Stomach (tissue), 9 donors: ENCODE results near the gene LRP11. TPM values are rescaled to one million over a fixed set of nuclear protein-coding genes. Genes with fewer than 3 reads are reported as not detected.

ENCODE experiments used
- DNase-seq, 2 donors: peaks; one replicate each; pipeline versions ENCODE4 v3.0.0 to v3.0.0-alpha.2; 2013 to 2019
- H3K27ac ChIP-seq, 5 donors: fragments of 200-600 bp in 4 of 5; sonication (generic) in 4 of 5; one replicate each; pipeline ENCODE4 v1.5.1; 2013 to 2019; ENCODE audit warnings: mild to moderate bottlenecking in 1 of 5, moderate library complexity in 1 of 5
- H3K27me3 ChIP-seq, 3 donors: fragments of 200-600 bp; sonication (generic); one replicate each; pipeline ENCODE4 v1.5.1; 2017 to 2019; ENCODE audit warnings: mixed run types in 1 of 3
- H3K36me3 ChIP-seq, 4 donors: fragments of 200-600 bp; sonication (generic); 1 replicate in 3 of 4; 2 replicates in 1 of 4; pipeline ENCODE4 v1.5.1; 2016 to 2019
- H3K4me1 ChIP-seq, 4 donors: fragments of 200-600 bp; sonication (generic); one replicate each; pipeline ENCODE4 v1.5.1; 2016 to 2019
- H3K4me3 ChIP-seq, 4 donors: fragments of 200-600 bp; sonication (generic) in 3 of 4; one replicate each; pipeline ENCODE4 v1.5.1; 2016 to 2019; ENCODE audit warnings: mild to moderate bottlenecking in 1 of 4
- H3K9me3 ChIP-seq, 4 donors: fragments of 200-600 bp; sonication (generic); one replicate each; pipeline ENCODE4 v1.5.1; 2016 to 2019
- EP300 ChIP-seq: sonication (generic); formaldehyde crosslinking; IDR thresholded peaks from one replicate; pipeline ENCODE4 v1.6.1; 2017; ENCODE audit warnings: antibody characterized with exemption
- POLR2A ChIP-seq, 4 donors: fragments of 450-650 bp; IDR thresholded peaks; one replicate each; pipeline ENCODE4 v1.6.1; 2016; ENCODE audit warnings: antibody characterized with exemption in 4 of 4, control low read depth in 2 of 4, mild to moderate bottlenecking in 1 of 4, moderate library complexity in 1 of 4
- POLR2AphosphoS5 ChIP-seq, 3 donors: sonication (generic); formaldehyde crosslinking; IDR thresholded peaks; one replicate each; pipeline ENCODE4 v1.6.1; 2016; ENCODE audit warnings: antibody characterized with exemption in 3 of 3
- WGBS, 5 donors: extraction: QIAGEN DNeasy Blood & Tissue Kit in 3 of 5; methylation state at CpG; one replicate each; pipeline versions ENCODE4 v1.1.5 to v1.1.7; 2013 to 2018; 5-methylcytosine and 5-hydroxymethylcytosine counted together
- intact Hi-C: fragments of 100-400 bp; cut with DNase I; formaldehyde crosslinking; loops from one replicate; pipeline ENCODE4 v1.15.1; 2023; ENCODE audit warnings: low total_unique reads
- polyA plus RNA-seq, 3 donors: library from polyadenylated mRNA; stranded (reverse); fragments of 200-250 nt; gene quantifications; one replicate each; pipeline ENCODE4 v1.2.3, GENCODE V29; 2013
- total RNA-seq, 5 donors: library from RNA; depleted of rRNA; stranded (reverse); fragments of >200 nt; gene quantifications; one replicate each; pipeline versions ENCODE4 v1.1.0 to v1.2.3, GENCODE V29; 2014 to 2016
- TF ChIP-seq, protein P1 (sequence below), 7 experiments: fragments of 450-650 bp in 4 of 7; fragments of 200-600 bp in 3 of 7; sonication (generic) in 3 of 7; IDR thresholded peaks; one replicate each; pipeline ENCODE4 v1.5.1; 2016 to 2019; ENCODE audit warnings: antibody characterized with exemption in 7 of 7, control low read depth in 2 of 7, mild to moderate bottlenecking in 1 of 7
- donor health status: healthy with polysubstance abuse.
- donor health status: Bipolar disorder and iron deficiency.
- donor health status: healthy.

Gene LRP11
- total and polyA plus RNA-seq, 8 donors = 1.8 to 80.8 (median 12.8) TPM

DNA sequence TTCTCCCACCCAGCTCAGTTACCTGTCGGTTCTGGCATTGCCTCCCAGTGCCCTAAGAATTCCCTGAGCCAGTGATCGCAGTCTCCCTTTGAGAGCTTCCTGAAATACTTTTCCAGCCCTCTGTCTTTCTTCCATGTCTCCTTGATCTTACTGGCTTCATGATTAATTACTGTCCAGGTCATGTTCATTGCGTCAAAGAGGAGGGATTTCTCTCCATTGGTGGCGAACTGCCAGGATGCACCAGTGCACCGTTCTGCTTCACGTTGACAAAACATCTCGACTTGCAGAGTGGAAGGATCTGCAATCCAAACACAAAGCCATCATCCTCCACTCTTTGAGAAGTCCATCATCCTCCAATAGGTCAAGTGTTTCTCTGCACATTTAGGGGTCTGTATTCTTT lies 25.2 kb upstream of the LRP11 start:
- intact Hi-C loops = no loop called here
- TF ChIP-seq, protein P1, sequence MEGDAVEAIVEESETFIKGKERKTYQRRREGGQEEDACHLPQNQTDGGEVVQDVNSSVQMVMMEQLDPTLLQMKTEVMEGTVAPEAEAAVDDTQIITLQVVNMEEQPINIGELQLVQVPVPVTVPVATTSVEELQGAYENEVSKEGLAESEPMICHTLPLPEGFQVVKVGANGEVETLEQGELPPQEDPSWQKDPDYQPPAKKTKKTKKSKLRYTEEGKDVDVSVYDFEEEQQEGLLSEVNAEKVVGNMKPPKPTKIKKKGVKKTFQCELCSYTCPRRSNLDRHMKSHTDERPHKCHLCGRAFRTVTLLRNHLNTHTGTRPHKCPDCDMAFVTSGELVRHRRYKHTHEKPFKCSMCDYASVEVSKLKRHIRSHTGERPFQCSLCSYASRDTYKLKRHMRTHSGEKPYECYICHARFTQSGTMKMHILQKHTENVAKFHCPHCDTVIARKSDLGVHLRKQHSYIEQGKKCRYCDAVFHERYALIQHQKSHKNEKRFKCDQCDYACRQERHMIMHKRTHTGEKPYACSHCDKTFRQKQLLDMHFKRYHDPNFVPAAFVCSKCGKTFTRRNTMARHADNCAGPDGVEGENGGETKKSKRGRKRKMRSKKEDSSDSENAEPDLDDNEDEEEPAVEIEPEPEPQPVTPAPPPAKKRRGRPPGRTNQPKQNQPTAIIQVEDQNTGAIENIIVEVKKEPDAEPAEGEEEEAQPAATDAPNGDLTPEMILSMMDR (IDR thresholded peaks at IDR 0.05) = no peak
- TF ChIP-seq EP300 (no peak), POLR2AphosphoS5 (IDR thresholded peaks at IDR 0.05) (no peak), POLR2A (IDR thresholded peaks at IDR 0.05) (no peak)
- Histone ChIP-seq H3K36me3 (no peaks in the 10 kb centered on the region), H3K4me1 (peaks cover 0 to 11% (median 1%) of the 10 kb centered on the region in 4 donors), H3K4me3 (no peak overlapping the region), H3K27me3 (no peaks in the 10 kb centered on the region), H3K27ac (no peak overlapping the region), H3K9me3 (no peaks in the 10 kb centered on the region)
- 74 to 83% (median 78%) methylated on average over 7 of the region's 7 CpGs for WGBS, 5 donors
- DNase-seq = no peak

DNA sequence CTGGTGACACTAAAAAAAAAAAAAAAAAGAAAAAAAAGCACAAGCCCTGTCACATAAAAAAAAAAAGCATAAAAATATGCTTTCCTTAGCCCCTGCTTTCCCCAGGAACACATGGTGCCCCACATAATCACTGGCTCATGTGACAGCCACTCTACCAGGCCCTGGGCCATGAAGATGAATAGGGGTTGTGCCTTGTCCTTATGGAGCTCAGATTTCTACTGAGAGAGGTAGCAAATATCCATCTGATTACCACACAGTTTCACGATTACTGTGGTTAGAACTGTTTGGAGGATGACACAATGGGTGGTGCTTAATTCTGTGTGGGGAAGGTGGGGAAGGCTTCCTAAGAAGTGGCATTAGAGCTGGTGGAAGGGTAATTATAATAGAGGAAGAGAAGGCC lies 24.5 kb upstream of the LRP11 start:
- H3K4me3 ChIP-seq = no peak overlapping the region
- TF ChIP-seq, protein P1 (IDR thresholded peaks at IDR 0.05) = no peak
- TF ChIP-seq POLR2AphosphoS5 (IDR thresholded peaks at IDR 0.05) (no peak), EP300 (no peak), POLR2A (IDR thresholded peaks at IDR 0.05) (no peak)
- DNase-seq = no peak
- no peak overlapping the region for H3K27ac ChIP-seq
- H3K9me3 ChIP-seq = no peaks in the 10 kb centered on the region
- H3K27me3 ChIP-seq = no peaks in the 10 kb centered on the region
- intact Hi-C loops = no loop called here
- WGBS, 5 donors = 58 to 79% (median 65%) methylated on average over 1 of the region's 1 CpG
- peaks cover 0 to 17% (median 4%) of the 10 kb centered on the region in 4 donors for H3K4me1 ChIP-seq
- H3K36me3 ChIP-seq = no peaks in the 10 kb centered on the region

DNA sequence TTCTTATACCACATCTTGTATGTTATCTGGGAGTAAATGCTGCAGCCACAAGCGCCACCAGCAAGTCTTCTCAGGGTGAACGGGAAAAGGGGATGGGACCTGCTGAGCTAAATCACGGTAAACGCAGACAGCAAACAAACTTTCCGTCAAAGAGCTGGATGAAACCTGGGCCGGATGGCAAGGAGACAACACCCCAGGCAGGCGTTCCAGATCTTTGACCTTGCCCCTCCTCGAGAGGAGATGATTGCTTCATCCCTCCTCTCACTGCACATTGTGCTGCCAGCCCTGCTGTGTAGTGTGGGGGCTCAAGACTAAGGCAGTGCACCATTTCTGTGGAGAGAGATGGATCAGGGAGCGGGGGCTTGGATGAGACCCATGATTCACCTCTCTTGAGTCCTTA lies 23.9 kb upstream of the LRP11 start:
- 65 to 87% (median 73%) methylated on average over 9 of the region's 9 CpGs for WGBS, 5 donors
- no peaks in the 10 kb centered on the region for H3K36me3 ChIP-seq
- intact Hi-C loops = no loop called here
- TF ChIP-seq POLR2AphosphoS5 (IDR thresholded peaks at IDR 0.05) = no peak
- no peak for TF ChIP-seq EP300
- no peak for TF ChIP-seq POLR2A (IDR thresholded peaks at IDR 0.05)
- TF ChIP-seq, protein P1 (IDR thresholded peaks at IDR 0.05) = no peak
- H3K27ac ChIP-seq = no peak overlapping the region
- no peak for DNase-seq
- H3K27me3 ChIP-seq = no peaks in the 10 kb centered on the region
- H3K9me3 ChIP-seq = no peaks in the 10 kb centered on the region
- no peak overlapping the region for H3K4me3 ChIP-seq
- H3K4me1 ChIP-seq = peaks cover 0 to 17% (median 5%) of the 10 kb centered on the region in 4 donors

GRCh38 chr6:149887343-149887742 lies 23.2 kb upstream of the LRP11 start:
- Histone ChIP-seq H3K36me3 (no peaks in the 10 kb centered on the region), H3K27ac (no peak overlapping the region), H3K4me3 (no peak overlapping the region), H3K4me1 (peaks cover 0 to 17% (median 5%) of the 10 kb centered on the region in 4 donors), H3K9me3 (no peaks in the 10 kb centered on the region), H3K27me3 (no peaks in the 10 kb centered on the region)
- DNase-seq = no peak
- intact Hi-C loops = no loop called here
- TF ChIP-seq EP300 = no peak
- no peak for TF ChIP-seq POLR2AphosphoS5 (IDR thresholded peaks at IDR 0.05)
- TF ChIP-seq, protein P1 (IDR thresholded peaks at IDR 0.05) = no peak
- TF ChIP-seq POLR2A (IDR thresholded peaks at IDR 0.05) = no peak
- WGBS, 5 donors = 46 to 74% (median 59%) methylated on average over 3 of the region's 3 CpGs
